C4-2B (cell line): ENCODE results near the gene SUMO3.

Experiments
- CTCF ChIP-seq: fragments of 450-650 bp; conservative IDR thresholded peaks from 2 replicates; pipeline ENCODE4 v1.5.1; 2017; ENCODE audit warnings: mild to moderate bottlenecking
- ZFX ChIP-seq: fragments of 450-650 bp; IDR thresholded peaks from 2 replicates; pipeline ENCODE4 v1.6.1; 2017

- no peak for TF ChIP-seq CTCF
- TF ChIP-seq ZFX = no peak
These were observed 369 bp downstream of the SUMO3 start for GRCh38 chr21:44817506-44817880.
